OCI-LY7 (cell line): Measurements from ENCODE around the gene OSBPL1A.

Experiments
- CTCF ChIP-seq: fragments of 200-600 bp; sonication (generic); conservative IDR thresholded peaks from 2 replicates; pipeline ENCODE4 v1.5.1; 2014; ENCODE audit warnings: mild to moderate bottlenecking, antibody characterized with exemption, low read length, moderate library complexity, mixed read lengths
- EZH2phosphoT487 ChIP-seq: fragments of 200-600 bp; sonication (generic); IDR thresholded peaks from 2 replicates; pipeline ENCODE4 v1.6.1; 2018; ENCODE audit warnings: low read depth, borderline replicate concordance, mild to moderate bottlenecking, mixed run types, antibody characterized with exemption, low read length, moderate library complexity, mixed read lengths

- TF ChIP-seq CTCF: peak; percentile 62
- TF ChIP-seq EZH2phosphoT487: no peak
These were observed 4.7 kb upstream of the OSBPL1A start for GRCh38 chr18:24402209-24402785.
